Measurements from ENCODE around the gene MMP15.

Gene MMP15

DNA sequence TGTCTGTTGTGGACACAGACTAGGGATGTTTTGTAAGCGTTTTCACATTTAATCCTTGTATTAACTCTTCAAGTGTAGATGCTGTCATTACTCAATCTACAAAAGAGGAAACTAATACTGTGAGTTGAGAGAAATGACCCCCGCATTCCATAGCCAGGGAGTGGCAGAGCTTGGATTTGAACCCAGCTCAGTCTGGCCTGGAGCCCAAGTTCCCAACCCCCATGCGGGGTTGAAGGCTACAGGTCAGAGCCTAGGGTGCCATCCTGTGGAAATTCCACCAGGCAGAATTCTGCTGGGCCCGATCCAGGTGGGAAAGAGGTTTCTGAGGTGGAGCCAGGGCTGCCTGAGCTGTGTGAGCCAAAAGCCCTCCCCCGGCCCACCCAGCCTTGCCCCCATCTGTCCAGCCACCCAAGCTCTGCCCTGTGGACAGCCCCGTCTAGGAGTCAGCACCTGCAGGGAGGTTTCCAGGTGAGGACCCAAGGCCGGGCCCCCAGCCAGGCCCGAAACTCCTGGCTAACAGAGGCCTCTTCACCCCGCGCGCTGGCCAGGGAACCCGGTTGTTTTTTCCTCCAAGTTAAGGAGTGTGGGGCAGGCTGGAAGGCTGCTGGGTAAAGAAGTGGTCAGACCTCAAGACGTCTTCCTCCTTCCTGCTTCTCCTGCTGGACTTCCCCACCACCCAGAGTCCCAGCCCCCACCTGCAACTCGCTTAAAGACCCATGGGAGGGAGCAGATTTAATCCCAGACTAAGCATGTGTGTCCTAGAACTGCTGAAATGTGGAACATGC, 5.7 kb downstream of the MMP15 start:
- FAIRE-seq: no peak
- DNase-seq (ENCODE audit: extremely low spot score, insufficient read length, low read depth): no peak

DNA sequence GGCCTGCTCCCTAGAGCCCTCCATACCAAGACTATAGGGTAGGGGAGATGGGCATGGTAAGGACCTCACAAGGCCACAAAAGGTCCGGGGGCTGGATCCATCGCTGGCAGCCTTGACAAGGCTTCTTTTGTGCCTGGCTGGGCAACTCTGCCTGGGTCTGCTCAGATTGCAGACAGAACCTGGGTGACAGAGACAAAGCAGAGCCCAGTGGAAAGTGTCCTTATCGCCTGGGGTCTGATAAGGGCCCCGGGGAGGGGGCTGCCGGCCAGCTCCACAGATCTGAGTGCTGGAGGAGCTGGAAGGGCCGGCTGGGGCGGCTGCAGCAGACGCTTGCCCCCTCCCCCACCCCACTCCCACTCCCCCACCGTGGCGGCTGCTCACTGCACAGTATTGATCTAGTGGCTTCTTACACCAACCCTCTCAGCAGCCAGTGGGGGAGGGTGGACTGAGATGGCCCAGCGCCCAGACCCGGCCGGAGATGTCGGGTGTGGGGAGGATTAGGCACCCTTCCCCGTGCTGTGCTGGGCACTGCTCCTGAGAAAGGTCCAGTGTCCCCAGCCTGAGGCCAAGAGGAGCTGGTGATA, 7.2 kb downstream of the MMP15 start:
- DNase-seq (ENCODE audit: extremely low spot score, insufficient read length, low read depth) (no peak), FAIRE-seq (no peak)

DNA sequence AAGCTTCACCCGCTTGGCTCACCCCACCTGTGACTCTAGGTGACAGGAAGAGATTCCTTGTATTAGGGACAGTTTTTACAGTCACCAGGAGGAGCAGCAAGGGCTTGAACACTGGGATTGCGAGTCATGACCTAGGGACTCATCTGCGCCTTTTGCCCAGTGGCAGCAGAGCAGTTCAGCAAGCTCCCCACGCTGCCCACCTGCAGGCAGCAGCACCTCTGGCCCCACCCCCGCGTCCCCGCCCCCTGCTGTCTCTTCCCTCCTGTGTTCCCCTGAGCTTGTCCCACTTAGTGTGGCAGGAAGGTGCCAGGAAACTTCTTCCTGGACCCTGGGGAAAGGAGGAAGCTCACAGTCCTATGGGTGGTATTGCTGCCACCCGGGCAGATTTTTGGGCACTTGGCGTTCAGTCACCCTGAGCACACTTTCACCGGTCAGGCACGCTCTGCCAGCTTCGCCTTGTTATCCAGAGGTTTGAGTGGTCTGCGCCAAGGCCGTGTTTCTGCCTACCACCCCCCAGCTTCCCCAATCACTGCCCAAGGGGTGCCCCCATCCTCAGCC, 8.7 kb downstream of the MMP15 start:
- DNase-seq (ENCODE audit: extremely low spot score, insufficient read length, low read depth) (no peak), FAIRE-seq (no peak)

DNA sequence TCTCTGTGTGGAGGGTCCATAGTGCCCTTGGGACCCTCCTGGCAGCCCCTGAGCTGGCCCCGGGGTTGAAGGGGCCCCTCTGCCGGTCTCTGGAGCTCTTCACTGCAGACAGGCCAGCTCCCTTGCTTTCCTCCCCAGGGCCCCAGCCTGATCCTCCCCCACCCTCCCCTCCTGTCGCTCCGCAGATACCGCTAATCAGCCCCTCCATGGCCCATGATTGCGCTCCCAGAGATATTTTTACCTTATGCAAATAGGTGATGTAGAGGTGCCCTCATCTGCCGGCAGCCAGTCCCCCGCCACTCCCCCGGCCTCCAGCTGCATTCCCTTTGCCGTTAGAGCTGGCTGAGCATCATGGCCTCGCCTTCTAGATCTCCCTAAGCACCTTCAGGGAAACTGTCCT, 9.2 kb downstream of the MMP15 start:
- FAIRE-seq: no peak

DNA sequence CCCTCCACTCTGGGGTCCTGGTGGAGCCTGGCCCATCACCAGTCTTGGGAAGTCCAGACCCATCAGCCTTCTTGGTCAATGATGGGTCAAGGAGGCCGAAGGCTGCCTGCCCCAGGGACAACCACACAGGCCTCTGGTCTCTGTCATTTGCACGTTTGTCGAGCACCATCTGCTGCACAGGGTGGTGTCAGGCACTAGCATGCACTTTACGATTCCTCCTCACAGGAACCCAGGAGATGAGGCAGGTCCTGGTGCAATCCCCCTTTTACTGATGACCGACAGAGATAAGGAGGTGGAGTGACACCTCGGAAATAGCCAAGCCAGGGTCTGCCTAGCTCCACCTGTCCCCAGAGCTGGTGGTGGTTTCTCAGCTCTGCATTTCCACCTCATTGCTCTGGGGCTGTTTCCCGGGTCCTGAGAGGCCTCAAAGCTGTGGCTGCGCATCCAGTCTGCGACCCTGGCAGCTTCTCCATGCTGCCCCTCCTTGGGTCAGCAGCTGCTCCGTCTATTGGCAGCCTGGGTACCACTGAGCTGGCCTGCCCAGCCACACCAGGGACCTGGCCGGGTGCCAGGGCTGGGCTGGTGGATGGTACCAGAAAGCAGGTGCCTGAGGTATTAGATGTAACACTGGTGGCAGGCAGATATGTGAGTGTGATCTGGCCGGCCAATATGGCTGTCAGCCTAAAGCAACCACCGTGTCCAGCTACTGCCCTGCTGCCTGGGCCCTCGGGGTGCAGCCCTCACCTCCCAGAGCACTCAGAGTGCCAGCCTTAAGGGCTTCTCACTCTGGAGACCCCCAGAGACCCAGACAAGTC, 10.0 kb downstream of the MMP15 start:
- FAIRE-seq: no peak
- no peak for DNase-seq (ENCODE audit: extremely low spot score, insufficient read length, low read depth)

More for the DNA sequence above, 9.2 kb downstream of the MMP15 start:
- DNase-seq (ENCODE audit: extremely low spot score, insufficient read length, low read depth): no peak

DNA sequence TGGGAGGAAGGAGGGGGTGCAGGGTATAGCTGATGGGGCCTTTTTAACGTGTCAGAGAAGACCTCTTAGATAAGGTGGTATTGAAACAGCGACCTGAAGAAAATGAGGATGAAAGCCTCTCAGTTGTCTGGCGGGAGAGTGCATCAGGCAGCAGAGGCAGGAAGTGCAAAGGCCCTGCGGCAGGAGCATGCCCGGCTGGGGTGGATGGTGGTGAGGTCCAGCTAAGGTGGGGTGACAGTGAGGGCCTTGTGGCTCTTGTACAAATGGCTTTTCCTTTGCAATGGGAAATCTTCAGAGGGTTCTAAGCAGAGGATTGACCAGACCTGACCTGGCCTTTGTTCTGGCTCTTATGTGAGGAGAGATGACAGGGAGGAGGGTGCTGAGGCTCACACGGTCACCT, 11.4 kb downstream of the MMP15 start:
- DNase-seq (ENCODE audit: extremely low spot score, insufficient read length, low read depth): no peak
- no peak for FAIRE-seq

DNA sequence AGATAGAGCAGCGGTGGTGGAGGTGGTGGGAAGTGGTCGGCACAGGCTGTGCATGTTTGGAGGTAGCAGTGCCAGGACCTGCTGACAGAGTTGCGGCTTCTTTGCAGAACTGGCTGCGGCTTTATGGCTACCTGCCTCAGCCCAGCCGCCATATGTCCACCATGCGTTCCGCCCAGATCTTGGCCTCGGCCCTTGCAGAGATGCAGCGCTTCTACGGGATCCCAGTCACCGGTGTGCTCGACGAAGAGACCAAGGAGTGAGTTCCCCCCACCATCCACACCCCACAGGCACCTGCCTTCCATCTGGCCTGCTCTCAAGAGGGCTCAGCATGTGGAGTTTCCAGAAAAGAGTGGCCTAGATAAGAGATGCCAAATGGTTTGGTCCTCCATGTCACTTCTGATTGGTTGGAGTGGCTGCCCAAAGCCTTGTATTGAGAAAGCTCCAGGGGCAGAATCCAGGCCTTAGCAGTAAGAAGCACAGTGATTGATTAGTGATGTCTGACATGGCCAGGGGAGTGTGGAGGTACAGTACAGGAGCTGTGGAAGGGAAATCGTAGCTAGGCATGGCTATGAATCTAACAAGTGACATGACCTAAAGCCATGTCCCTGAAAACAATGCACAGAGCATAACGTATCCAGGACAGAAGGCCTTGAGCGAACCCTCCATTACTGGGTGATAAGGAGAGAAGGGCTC, 12.0 kb downstream of the MMP15 start:
- DNase-seq (ENCODE audit: extremely low spot score, insufficient read length, low read depth) (no peak), FAIRE-seq (no peak)

DNA sequence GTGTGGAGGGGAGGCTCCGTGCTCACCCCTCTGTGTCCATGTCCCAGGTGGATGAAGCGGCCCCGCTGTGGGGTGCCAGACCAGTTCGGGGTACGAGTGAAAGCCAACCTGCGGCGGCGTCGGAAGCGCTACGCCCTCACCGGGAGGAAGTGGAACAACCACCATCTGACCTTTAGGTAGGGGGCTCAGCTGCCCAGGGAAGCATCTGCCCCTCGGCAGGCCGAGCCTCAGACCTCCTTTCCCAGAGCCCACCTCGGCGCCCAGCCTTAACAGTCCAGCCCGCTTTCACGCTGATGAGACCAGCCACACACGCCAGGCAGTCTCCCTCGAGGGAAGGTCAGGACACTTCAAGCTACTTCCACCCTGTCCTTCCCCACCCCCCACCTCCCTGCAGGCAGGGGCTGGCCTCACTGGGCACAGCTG, 12.7 kb downstream of the MMP15 start:
- DNase-seq (ENCODE audit: extremely low spot score, insufficient read length, low read depth) (no peak), FAIRE-seq (no peak)

DNA sequence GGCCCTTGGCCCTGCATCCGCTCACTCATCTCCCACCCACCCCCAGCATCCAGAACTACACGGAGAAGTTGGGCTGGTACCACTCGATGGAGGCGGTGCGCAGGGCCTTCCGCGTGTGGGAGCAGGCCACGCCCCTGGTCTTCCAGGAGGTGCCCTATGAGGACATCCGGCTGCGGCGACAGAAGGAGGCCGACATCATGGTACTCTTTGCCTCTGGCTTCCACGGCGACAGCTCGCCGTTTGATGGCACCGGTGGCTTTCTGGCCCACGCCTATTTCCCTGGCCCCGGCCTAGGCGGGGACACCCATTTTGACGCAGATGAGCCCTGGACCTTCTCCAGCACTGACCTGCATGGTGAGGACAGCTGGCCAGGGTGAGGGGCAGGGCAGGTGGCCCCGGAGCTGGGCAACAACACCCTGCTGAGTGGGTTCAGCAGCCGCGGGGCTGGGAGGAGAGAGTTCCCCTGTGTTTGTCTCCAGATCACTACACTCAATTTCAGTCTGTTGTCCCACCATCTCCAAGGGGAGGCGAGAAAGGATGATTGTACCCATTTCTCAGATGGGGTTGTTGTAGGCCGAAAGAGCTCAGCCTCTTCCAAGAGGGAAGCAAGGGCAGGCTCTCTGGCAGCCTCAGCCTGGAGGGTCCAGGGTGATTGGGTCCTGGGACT, 14.4 kb downstream of the MMP15 start:
- FAIRE-seq: no peak
- DNase-seq (ENCODE audit: extremely low spot score, insufficient read length, low read depth): no peak

DNA sequence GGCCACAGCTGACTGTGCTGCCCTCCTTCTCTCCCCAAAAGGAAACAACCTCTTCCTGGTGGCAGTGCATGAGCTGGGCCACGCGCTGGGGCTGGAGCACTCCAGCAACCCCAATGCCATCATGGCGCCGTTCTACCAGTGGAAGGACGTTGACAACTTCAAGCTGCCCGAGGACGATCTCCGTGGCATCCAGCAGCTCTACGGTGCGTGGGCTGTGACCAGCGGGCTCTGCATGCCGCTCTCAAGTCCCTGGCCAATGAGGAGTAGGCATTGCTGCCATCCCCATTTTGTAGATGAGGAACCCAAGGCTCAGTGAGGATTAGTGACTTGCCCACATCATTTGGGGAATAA, 14.9 kb downstream of the MMP15 start:
- FAIRE-seq (no peak), DNase-seq (ENCODE audit: extremely low spot score, insufficient read length, low read depth) (no peak)

DNA sequence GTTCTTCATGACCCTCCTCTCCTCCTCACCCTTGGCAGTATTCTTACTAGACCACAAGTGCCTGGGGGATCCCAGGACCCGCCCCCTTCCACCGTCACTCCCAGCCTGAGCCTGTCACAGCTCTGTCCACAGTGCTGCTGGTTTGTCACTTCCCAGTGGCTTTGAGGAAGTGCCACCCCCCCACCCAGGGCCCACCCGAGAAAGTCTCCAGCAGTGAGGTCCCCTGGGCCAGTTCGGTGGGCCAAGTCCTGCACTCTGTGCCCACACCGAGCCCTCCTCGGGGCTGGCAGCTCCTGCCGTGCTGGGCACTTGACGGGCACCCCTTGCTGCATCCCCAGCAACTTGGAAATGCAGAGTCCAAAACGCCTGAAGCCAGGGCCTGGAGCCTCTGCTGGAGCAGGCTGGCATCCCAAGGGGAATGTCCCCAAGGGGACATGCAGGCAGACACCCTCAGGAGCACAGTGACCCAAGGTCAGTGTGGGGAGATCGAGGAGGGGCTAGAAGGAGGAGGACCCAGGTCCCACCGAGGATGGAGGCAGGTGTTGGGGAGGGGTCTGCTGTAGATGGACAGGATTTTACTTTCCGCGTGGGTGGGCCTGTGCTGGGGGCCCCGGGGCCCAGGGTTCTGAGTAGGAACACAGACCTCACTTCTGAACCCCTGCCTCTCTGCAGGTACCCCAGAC, 15.5 kb downstream of the MMP15 start:
- FAIRE-seq (no peak), DNase-seq (ENCODE audit: extremely low spot score, insufficient read length, low read depth) (no peak)

DNA sequence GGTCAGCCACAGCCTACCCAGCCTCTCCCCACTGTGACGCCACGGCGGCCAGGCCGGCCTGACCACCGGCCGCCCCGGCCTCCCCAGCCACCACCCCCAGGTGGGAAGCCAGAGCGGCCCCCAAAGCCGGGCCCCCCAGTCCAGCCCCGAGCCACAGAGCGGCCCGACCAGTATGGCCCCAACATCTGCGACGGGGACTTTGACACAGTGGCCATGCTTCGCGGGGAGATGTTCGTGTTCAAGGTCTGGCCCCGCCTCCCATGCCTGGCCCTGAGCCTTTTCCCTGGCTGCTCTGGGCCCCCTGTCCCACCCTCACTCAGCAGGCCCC, 16.0 kb downstream of the MMP15 start:
- DNase-seq (ENCODE audit: extremely low spot score, insufficient read length, low read depth) (no peak), FAIRE-seq (no peak)

DNA sequence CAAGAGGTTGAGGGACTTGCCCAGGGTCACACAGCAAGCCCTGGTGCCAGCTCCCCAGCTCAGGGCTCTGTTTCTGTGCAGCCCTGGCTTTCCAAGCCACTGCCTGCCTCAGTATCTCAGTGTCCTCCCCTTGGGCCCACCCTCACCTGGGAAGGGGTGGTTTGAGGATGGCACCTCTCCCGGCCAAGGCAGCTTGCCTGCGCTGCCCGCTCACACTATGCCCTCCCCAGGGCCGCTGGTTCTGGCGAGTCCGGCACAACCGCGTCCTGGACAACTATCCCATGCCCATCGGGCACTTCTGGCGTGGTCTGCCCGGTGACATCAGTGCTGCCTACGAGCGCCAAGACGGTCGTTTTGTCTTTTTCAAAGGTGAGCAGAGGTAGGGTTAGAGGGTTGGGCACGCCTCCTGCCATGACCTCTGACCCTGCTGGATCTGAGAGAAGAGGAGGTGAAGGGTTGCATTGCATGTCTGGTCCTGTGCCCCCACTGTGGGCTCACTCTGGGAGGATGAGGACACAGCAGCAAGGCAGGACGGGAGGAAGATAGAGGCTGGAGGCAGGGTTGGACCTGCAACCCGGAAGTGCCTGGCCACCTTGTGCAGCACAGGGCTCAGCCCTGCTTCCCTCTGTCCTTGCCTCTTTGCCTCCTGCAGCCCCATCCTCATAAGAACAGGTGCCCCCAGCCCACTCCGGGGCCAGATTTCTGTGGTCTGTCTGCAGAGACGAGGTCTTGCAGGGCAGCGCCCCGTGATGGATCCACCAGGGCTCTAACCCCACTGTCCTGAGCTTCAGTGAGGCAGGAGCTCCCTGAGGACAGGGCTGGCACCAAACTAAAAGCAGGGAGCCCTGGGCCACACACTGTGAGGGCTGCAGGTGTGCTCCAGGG, 16.7 kb downstream of the MMP15 start:
- no peak for DNase-seq (ENCODE audit: extremely low spot score, insufficient read length, low read depth)
- no peak for FAIRE-seq

DNA sequence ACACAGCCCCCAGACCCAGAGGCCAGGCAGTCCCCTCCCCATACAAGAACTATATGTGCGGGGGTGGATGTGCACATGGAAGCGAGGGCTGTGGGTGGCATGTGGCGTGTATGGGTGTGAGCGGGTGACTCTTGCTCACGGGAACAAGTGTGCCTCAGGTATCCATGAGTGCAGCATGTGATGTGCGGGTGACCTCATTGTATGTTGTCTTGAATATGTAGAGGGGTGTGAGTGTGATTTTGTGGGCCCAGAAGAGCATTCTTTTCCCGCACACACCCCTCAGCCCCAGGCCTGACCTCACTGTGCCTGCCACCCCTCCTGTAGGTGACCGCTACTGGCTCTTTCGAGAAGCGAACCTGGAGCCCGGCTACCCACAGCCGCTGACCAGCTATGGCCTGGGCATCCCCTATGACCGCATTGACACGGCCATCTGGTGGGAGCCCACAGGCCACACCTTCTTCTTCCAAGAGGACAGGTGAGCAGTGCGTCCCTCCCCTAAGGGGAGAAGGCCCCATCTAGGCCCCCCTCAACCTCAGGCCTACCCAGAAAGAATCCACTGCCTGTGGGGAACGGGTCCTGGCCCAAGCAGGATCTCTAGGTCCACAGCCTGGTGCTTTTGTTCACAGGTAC, 17.4 kb downstream of the MMP15 start:
- DNase-seq (ENCODE audit: extremely low spot score, insufficient read length, low read depth): no peak
- FAIRE-seq: no peak

DNA sequence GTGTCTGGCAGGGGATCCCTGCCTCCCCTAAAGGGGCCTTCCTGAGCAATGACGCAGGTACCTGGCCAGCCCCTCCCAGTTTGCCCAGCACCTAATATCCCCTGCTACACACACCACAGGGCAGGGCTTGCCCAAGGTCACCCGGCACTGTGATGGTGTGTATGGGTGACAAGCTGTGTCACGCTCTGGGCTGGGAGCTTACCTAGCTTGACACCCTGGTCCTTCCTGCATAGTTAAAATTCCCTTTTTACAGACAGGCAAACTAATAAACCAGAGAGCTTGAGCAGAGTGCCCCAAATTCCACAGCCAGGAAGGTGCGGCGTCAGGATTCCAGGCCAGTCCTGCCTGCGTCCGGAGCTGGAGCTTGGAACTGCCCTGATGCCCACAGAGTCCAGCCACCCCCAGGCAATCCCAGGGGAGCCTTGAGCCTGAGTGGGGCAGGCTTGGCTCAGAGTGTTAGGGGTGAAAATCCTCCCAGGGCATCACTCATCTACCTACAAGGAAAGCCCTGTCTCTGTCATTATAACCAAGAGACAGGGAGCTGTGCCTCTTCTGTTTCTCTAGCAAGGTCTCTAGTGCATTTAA, 18.1 kb downstream of the MMP15 start:
- FAIRE-seq: no peak
- DNase-seq (ENCODE audit: extremely low spot score, insufficient read length, low read depth): no peak

DNA sequence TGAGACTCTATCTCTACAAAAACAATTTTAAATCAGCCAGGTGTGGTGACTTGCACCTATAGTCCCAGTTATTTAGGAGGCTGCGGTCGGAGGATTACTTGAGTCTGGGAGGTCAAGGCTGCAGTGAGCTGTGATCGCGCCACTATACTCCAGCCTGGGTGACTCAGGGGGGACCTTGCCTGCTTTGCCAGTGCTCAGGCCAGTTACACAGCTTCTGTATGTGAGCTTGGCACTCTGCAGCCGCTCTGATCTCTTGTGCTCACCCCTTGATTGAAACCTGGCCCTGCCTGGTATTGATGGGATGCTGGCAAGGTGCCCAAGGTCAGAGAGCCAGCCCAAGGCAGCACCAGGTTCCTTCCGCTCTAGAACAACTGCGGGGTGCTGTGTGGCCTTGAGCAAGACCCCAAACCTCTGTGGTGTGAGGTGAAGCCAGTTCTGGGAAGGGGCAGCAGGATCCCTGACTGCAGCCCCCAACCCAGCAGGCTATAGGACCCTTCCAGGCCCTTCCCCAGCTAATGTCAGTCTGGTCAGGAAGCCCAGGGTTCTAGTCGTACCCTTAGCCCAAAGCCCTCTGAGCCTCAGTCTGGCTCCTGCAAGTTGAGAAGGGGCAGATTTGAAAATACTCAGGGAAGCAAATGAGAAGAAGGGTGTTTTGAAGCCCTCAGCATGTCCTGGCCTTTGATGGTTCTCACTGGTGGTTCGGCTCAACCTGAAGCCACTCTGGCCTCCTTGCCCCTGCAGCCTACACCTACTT, 18.9 kb downstream of the MMP15 start:
- FAIRE-seq: no peak

DNA sequence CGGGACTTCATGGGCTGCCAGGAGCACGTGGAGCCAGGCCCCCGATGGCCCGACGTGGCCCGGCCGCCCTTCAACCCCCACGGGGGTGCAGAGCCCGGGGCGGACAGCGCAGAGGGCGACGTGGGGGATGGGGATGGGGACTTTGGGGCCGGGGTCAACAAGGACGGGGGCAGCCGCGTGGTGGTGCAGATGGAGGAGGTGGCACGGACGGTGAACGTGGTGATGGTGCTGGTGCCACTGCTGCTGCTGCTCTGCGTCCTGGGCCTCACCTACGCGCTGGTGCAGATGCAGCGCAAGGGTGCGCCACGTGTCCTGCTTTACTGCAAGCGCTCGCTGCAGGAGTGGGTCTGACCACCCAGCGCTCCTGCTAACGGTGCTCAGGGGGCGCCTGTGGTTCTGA, 19.5 kb downstream of the MMP15 start:
- no peak for FAIRE-seq
- DNase-seq (ENCODE audit: extremely low spot score, insufficient read length, low read depth): no peak

More for the DNA sequence above, 18.9 kb downstream of the MMP15 start:
- no peak for DNase-seq (ENCODE audit: extremely low spot score, insufficient read length, low read depth)
